HepG2 (cell line): ENCODE results near the gene KDM3B. TPM values are rescaled to one million over a fixed set of nuclear protein-coding genes. Genes with fewer than 3 reads are reported as not detected.

ENCODE experiments used
- CENPT ChIP-seq: sonication (generic); formaldehyde crosslinking; IDR thresholded peaks from 2 replicates; pipeline ENCODE4 v1.8.0; 2022; ENCODE audit warnings: low read depth, mild to moderate bottlenecking, moderate library complexity, missing genetic modification reagents
- HMGXB4 ChIP-seq, 2 experiments: sonication (generic) in 1 of 2; formaldehyde crosslinking in 1 of 2; IDR thresholded peaks; 2 replicates each; pipeline versions ENCODE4 v1.4.0 to v1.6.1; 2018 to 2020; ENCODE audit warnings: missing genetic modification reagents in 2 of 2, borderline replicate concordance in 1 of 2, low read depth in 1 of 2, mild to moderate bottlenecking in 1 of 2, missing biosample characterization in 1 of 2
- KMT2B ChIP-seq: IDR thresholded peaks from 2 replicates; pipeline ENCODE4 v1.6.1; 2016; ENCODE audit warnings: missing genetic modification reagents, missing compliant biosample characterization
- NCOA1 ChIP-seq: sonication (generic); formaldehyde crosslinking; IDR thresholded peaks from 2 replicates; pipeline ENCODE4 v1.9.0; 2021; ENCODE audit warnings: missing genetic modification reagents
- NFIC ChIP-seq: IDR thresholded peaks from 2 replicates; pipeline ENCODE4 v1.6.1; 2012; ENCODE audit warnings: mild to moderate bottlenecking, low read length, inconsistent platforms
- NKX3-1 ChIP-seq: sonication (generic); formaldehyde crosslinking; IDR thresholded peaks from 2 replicates; pipeline ENCODE4 v1.5.0; 2020; ENCODE audit warnings: missing genetic modification reagents
- NR2C2 ChIP-seq: sonication (generic); formaldehyde crosslinking; IDR thresholded peaks from 2 replicates; pipeline ENCODE4 v1.4.0; 2020; ENCODE audit warnings: missing genetic modification reagents, mild to moderate bottlenecking, moderate library complexity, borderline replicate concordance
- RXRB ChIP-seq: IDR thresholded peaks from 2 replicates; pipeline ENCODE4 v1.6.1; 2016; ENCODE audit warnings: borderline replicate concordance, missing genetic modification reagents, missing compliant biosample characterization
- SAFB2 ChIP-seq: sonication (generic); formaldehyde crosslinking; IDR thresholded peaks from 2 replicates; pipeline ENCODE4 v1.5.1; 2020; ENCODE audit warnings: missing genetic modification reagents, low read depth, mild to moderate bottlenecking, borderline replicate concordance
- SIX4 ChIP-seq: sonication (generic); formaldehyde crosslinking; IDR thresholded peaks from 2 replicates; pipeline ENCODE4 v1.4.0; 2020; ENCODE audit warnings: missing genetic modification reagents
- TEAD2 ChIP-seq: sonication (generic); formaldehyde crosslinking; IDR thresholded peaks from 2 replicates; pipeline ENCODE4 v1.9.0; 2021; ENCODE audit warnings: missing genetic modification reagents
- TRAFD1 ChIP-seq: sonication (generic); formaldehyde crosslinking; IDR thresholded peaks from 2 replicates; pipeline ENCODE4 v1.5.1; 2020; ENCODE audit warnings: missing genetic modification reagents, mild to moderate bottlenecking, borderline replicate concordance
- XRCC5 ChIP-seq: fragments of 200-400 bp; formaldehyde crosslinking; optimal IDR thresholded peaks from 2 replicates; pipeline ENCODE3; 2017; ENCODE audit warnings: mild to moderate bottlenecking, low read length
- ZBTB7A ChIP-seq: sonication (generic); formaldehyde crosslinking; IDR thresholded peaks from 2 replicates; pipeline ENCODE4 v1.8.0; 2022; ENCODE audit warnings: mild to moderate bottlenecking, missing genetic modification reagents
- ZNF124 ChIP-seq: sonication (generic); formaldehyde crosslinking; IDR thresholded peaks from 2 replicates; pipeline ENCODE4 v1.4.0; 2020; ENCODE audit warnings: missing genetic modification reagents
- ZNF350 ChIP-seq: sonication (generic); formaldehyde crosslinking; IDR thresholded peaks from 2 replicates; pipeline ENCODE4 v1.4.0; 2020; ENCODE audit warnings: mild to moderate bottlenecking, low read depth, missing genetic modification reagents, borderline replicate concordance
- ZNF367 ChIP-seq: sonication (generic); formaldehyde crosslinking; IDR thresholded peaks from 2 replicates; pipeline ENCODE4 v1.4.0; 2020; ENCODE audit warnings: missing genetic modification reagents, borderline replicate concordance
- ZNF766 ChIP-seq: sonication (generic); formaldehyde crosslinking; IDR thresholded peaks from 2 replicates; pipeline ENCODE4 v1.5.0; 2020; ENCODE audit warnings: missing genetic modification reagents, borderline replicate concordance
- polyA plus RNA-seq, 8 experiments: library from polyadenylated mRNA; depleted of rRNA in 3 of 8; stranded (reverse) in 7 of 8; unstranded in 1 of 8; fragments of >200 nt; fragmentation: Illumina TruSeq in 4 of 8; extraction: Trizol in 4 of 8; gene quantifications; 2 replicates each; pipeline versions ENCODE4 v1.2.1 to v1.2.3, GENCODE V29; 2011 to 2016; ENCODE audit warnings: low read depth in 4 of 8, missing spikeins in 1 of 8, mixed read lengths in 1 of 8; ENCODE audit not compliant: insufficient read depth in 1 of 8
- total RNA-seq, 5 experiments: library from RNA; depleted of rRNA; stranded (reverse); fragments of >200 nt; fragmentation: Illumina TruSeq; extraction: Trizol; gene quantifications; 2 replicates each; pipeline ENCODE4 v1.2.3, GENCODE V29; 2016; ENCODE audit warnings: low read depth in 1 of 5
- TF ChIP-seq, protein P1 (sequence below): sonication (generic); formaldehyde crosslinking; IDR thresholded peaks from 2 replicates; pipeline ENCODE4 v1.4.0; 2020; ENCODE audit warnings: missing genetic modification reagents, borderline replicate concordance
- TF ChIP-seq, protein P2 (sequence below): sonication (generic); formaldehyde crosslinking; IDR thresholded peaks from 2 replicates; pipeline ENCODE4 v1.8.1; 2022; ENCODE audit warnings: mild to moderate bottlenecking, missing genetic modification reagents
- TF ChIP-seq, protein P3 (sequence below): IDR thresholded peaks from 2 replicates; pipeline ENCODE4 v1.6.1; 2016; ENCODE audit warnings: missing compliant biosample characterization, missing genetic modification reagents, borderline replicate concordance

KDM3B gene
- total and polyA plus RNA-seq, 2 of the 13 experiments (the other 11 are each of a cell fraction or from before 2014, with no cell fraction given): 19.7 to 34.3 TPM

DNA sequence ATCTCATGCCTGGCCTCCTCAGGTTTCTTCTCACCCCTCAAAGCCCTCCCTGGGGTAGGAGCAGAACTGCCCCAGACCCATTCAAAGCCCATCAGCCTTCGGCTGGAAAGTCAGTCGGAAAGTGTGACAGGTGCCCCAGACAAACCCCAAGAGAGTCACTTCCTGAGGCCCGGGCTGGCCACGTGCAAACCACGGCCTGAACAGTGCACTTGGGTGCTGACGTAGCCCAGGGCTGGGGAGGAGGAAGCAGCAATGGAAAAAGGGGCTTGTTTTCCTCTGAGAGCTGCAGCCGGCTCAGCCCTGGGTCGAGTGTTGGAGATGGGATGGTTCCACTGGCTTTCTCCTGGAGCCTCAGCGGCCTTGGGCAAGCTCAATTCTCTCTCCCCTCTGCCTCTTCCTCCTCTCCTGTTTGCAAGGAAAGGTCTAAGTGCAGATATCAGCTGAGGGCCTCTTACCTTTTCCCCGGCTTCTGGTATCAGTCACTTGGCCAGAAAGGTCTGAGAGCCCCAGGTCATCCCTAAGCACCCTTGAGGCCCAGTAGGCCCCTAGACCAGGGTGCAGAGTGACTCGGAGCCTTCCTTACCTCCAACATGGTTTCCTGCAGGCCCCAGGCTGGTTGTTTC lies 106.9 kb downstream of the KDM3B start (continued):
- no peak for TF ChIP-seq SAFB2 (CRISPR knock-in tag)
- no peak for TF ChIP-seq NCOA1 (CRISPR knock-in tag)
- peak; percentile 16; the same call in 1 of the 2 replicates for TF ChIP-seq ZNF367 (CRISPR knock-in tag)
- TF ChIP-seq HMGXB4 (CRISPR knock-in tag; IDR thresholded peaks at IDR 0.05; ENCODE audit: borderline replicate concordance in 1 of 2, low read depth in 1 of 2): peak; percentile 33 to 57; a peak in 2 of 4 replicates
- no peak for TF ChIP-seq XRCC5
- 0 out of 2 replicates have a peak, but pooled peaks have one; percentile 31 for TF ChIP-seq TEAD2 (CRISPR knock-in tag)
- peak; percentile 52; the same call in 1 of the 2 replicates for TF ChIP-seq ZNF766 (CRISPR knock-in tag)
- TF ChIP-seq, protein P1, sequence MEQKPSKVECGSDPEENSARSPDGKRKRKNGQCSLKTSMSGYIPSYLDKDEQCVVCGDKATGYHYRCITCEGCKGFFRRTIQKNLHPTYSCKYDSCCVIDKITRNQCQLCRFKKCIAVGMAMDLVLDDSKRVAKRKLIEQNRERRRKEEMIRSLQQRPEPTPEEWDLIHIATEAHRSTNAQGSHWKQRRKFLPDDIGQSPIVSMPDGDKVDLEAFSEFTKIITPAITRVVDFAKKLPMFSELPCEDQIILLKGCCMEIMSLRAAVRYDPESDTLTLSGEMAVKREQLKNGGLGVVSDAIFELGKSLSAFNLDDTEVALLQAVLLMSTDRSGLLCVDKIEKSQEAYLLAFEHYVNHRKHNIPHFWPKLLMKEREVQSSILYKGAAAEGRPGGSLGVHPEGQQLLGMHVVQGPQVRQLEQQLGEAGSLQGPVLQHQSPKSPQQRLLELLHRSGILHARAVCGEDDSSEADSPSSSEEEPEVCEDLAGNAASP (CRISPR knock-in tag): 0 out of 2 replicates have a peak, but pooled peaks have one; percentile 37
- TF ChIP-seq KMT2B (CRISPR knock-in tag): peak; percentile 51; the same call in 1 of the 2 replicates
- TF ChIP-seq, protein P2, sequence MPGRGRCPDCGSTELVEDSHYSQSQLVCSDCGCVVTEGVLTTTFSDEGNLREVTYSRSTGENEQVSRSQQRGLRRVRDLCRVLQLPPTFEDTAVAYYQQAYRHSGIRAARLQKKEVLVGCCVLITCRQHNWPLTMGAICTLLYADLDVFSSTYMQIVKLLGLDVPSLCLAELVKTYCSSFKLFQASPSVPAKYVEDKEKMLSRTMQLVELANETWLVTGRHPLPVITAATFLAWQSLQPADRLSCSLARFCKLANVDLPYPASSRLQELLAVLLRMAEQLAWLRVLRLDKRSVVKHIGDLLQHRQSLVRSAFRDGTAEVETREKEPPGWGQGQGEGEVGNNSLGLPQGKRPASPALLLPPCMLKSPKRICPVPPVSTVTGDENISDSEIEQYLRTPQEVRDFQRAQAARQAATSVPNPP (CRISPR knock-in tag): no peak
- TF ChIP-seq CENPT (CRISPR knock-in tag): no peak
- TF ChIP-seq ZNF124 (CRISPR knock-in tag): no peak
- peak; percentile 79 for TF ChIP-seq RXRB (CRISPR knock-in tag)
- TF ChIP-seq NR2C2 (CRISPR knock-in tag): peak; percentile 43; the same call in 1 of the 2 replicates
- no peak for TF ChIP-seq NKX3-1 (CRISPR knock-in tag)
- no peak for TF ChIP-seq SIX4 (CRISPR knock-in tag)
- TF ChIP-seq NFIC: no peak
- TF ChIP-seq, protein P3, sequence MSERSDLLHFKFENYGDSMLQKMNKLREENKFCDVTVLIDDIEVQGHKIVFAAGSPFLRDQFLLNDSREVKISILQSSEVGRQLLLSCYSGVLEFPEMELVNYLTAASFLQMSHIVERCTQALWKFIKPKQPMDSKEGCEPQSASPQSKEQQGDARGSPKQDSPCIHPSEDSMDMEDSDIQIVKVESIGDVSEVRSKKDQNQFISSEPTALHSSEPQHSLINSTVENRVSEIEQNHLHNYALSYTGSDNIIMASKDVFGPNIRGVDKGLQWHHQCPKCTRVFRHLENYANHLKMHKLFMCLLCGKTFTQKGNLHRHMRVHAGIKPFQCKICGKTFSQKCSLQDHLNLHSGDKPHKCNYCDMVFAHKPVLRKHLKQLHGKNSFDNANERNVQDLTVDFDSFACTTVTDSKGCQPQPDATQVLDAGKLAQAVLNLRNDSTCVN (CRISPR knock-in tag): peak; percentile 70; the same call in 1 of the 2 replicates
- TF ChIP-seq ZBTB7A: no peak
- no peak; the same call in 1 of the 2 replicates for TF ChIP-seq ZNF350 (CRISPR knock-in tag)
- no peak for TF ChIP-seq TRAFD1 (CRISPR knock-in tag)
